HG03439 (cell line): ENCODE measurements around the gene GFOD1.
A peak's percentile ranks its signal among the peaks of the same experiment; 100 is the strongest.
"Not testable (repeated sequence)": the region's sequence is repeated elsewhere in the genome, so short reads cannot be mapped to it uniquely, and the experiment has no call there.

Source experiments
- ATAC-seq: cut with Tn5 transposase; IDR thresholded peaks from one replicate; pipeline ENCODE4 v1.9.1; 2021; ENCODE audit warnings: mild to moderate bottlenecking, moderate library complexity; ENCODE audit not compliant: unreplicated experiment

GFOD1 gene

GRCh38 chr6:13466304-13467215, 20.8 kb downstream of the GFOD1 start:
- ATAC-seq, result no peak

- no peak for ATAC-seq
These were observed 21.7 kb downstream of the GFOD1 start for GRCh38 chr6:13465734-13466133.

- ATAC-seq, result no peak
These were observed 23.5 kb downstream of the GFOD1 start for GRCh38 chr6:13463941-13464340.

- ATAC-seq, result no peak
These were observed 24.1 kb downstream of the GFOD1 start for GRCh38 chr6:13463328-13463717.

GRCh38 chr6:13462458-13463327, 24.7 kb downstream of the GFOD1 start:
- ATAC-seq, result no peak

GRCh38 chr6:13461805-13462204, 25.6 kb downstream of the GFOD1 start:
- ATAC-seq, result no peak

- no peak for ATAC-seq
These were observed 26.1 kb downstream of the GFOD1 start for GRCh38 chr6:13461307-13461706.

GRCh38 chr6:13460289-13460688, 27.1 kb downstream of the GFOD1 start:
- not testable (repeated sequence) for ATAC-seq

GRCh38 chr6:13457577-13457976, 29.8 kb downstream of the GFOD1 start:
- ATAC-seq, result no peak

GRCh38 chr6:13455552-13455966, 31.8 kb downstream of the GFOD1 start:
- no peak for ATAC-seq

- peak; percentile 39 for ATAC-seq
These were observed 32.8 kb downstream of the GFOD1 start for GRCh38 chr6:13454286-13455221.

GRCh38 chr6:13453771-13454251, 33.6 kb downstream of the GFOD1 start:
- no peak for ATAC-seq

GRCh38 chr6:13453153-13453552, 34.2 kb downstream of the GFOD1 start:
- no peak for ATAC-seq

- no peak for ATAC-seq
These were observed 34.9 kb downstream of the GFOD1 start for GRCh38 chr6:13452346-13453117.

- ATAC-seq, result no peak
These were observed 36.1 kb downstream of the GFOD1 start for GRCh38 chr6:13451181-13451895.

GRCh38 chr6:13450628-13451027, 36.8 kb downstream of the GFOD1 start:
- no peak for ATAC-seq

- ATAC-seq, result no peak
These were observed 39.3 kb downstream of the GFOD1 start for GRCh38 chr6:13447949-13448724.

- ATAC-seq, result no peak
These were observed 41.0 kb downstream of the GFOD1 start for GRCh38 chr6:13446381-13446780.
